Fibroblast of lung (primary cell): ENCODE measurements around the gene MYOZ3.
A peak's percentile ranks its signal among the peaks of the same experiment; 100 is the strongest.

ENCODE experiments used
- EZH2 ChIP-seq: IDR thresholded peaks from 2 replicates; pipeline ENCODE4 v1.5.1; 2012; ENCODE audit warnings: low read length, control low read depth, mild to moderate bottlenecking; ENCODE audit errors: missing control alignments
- TF ChIP-seq, protein P1 (sequence below), 2 donors: IDR thresholded peaks in 1 of 2; conservative IDR thresholded peaks in 1 of 2; 1 replicate in 1 of 2; 2 replicates in 1 of 2; pipeline ENCODE4 v1.5.1; 2011 to 2012; ENCODE audit warnings: low read length in 2 of 2, control low read depth in 1 of 2, inconsistent platforms in 1 of 2, low read depth in 1 of 2, mild to moderate bottlenecking in 1 of 2

DNA sequence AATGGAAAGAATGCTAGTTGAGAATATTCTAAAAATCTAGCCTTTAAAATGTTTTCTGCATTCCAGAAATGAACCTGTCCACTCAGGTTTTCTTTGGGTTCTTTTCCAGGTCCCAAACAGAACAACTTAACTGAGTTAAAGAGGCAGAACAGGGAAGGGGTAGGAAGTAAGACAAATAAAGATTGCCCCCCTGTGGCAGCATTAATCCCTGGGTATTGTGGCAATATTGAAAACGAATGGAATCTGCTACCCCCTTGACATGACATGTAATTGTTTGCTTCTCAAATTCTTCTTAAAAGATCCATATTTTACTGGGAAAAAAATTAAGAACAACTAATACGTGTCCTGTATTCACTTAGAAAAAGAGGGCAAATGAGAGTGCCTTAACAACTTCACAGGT is 49.1 kb downstream of the MYOZ3 start:
- TF ChIP-seq, protein P1, sequence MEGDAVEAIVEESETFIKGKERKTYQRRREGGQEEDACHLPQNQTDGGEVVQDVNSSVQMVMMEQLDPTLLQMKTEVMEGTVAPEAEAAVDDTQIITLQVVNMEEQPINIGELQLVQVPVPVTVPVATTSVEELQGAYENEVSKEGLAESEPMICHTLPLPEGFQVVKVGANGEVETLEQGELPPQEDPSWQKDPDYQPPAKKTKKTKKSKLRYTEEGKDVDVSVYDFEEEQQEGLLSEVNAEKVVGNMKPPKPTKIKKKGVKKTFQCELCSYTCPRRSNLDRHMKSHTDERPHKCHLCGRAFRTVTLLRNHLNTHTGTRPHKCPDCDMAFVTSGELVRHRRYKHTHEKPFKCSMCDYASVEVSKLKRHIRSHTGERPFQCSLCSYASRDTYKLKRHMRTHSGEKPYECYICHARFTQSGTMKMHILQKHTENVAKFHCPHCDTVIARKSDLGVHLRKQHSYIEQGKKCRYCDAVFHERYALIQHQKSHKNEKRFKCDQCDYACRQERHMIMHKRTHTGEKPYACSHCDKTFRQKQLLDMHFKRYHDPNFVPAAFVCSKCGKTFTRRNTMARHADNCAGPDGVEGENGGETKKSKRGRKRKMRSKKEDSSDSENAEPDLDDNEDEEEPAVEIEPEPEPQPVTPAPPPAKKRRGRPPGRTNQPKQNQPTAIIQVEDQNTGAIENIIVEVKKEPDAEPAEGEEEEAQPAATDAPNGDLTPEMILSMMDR (conservative IDR thresholded peaks at IDR 0.05 in 1 of 2, IDR thresholded peaks at IDR 0.05 in 1 of 2; ENCODE audit: low read depth in 1 of 2, low read length in 2 of 2), result peak; percentile 18 to 26
- no peak for TF ChIP-seq EZH2
